Aorta (tissue), 5 donors: Measurements from ENCODE around the gene PCDHA10. TPM values are rescaled to one million over a fixed set of nuclear protein-coding genes. Genes with fewer than 3 reads are reported as not detected.

ENCODE experiments used
- ATAC-seq: fragments of 200-7000 bp; cut with Tn5 transposase; one replicate; pipeline ENCODE4 v1.9.1; 2022; ENCODE audit warnings: moderate library complexity; ENCODE audit not compliant: low FRiP score
- DNase-seq, 2 donors: peaks; one replicate each; pipeline ENCODE4 v3.0.0-alpha.2; 2020
- H3K27ac ChIP-seq, 2 donors: one replicate each; pipeline ENCODE4 v1.5.1; 2013; ENCODE audit warnings: low read length in 2 of 2, mild to moderate bottlenecking in 2 of 2, moderate library complexity in 2 of 2, control low read depth in 1 of 2, inconsistent platforms in 1 of 2, low read depth in 1 of 2
- H3K27me3 ChIP-seq, 2 donors: one replicate each; pipeline ENCODE4 v1.6.1; 2013; ENCODE audit warnings: control low read depth in 1 of 2, low read length in 1 of 2, mild to moderate bottlenecking in 1 of 2, moderate library complexity in 1 of 2; ENCODE audit not compliant: insufficient read depth in 2 of 2, control insufficient read depth in 1 of 2
- H3K36me3 ChIP-seq, 2 donors: one replicate each; pipeline ENCODE4 v1.6.1; 2013; ENCODE audit warnings: control low read depth in 1 of 2, low read length in 1 of 2, mild to moderate bottlenecking in 1 of 2; ENCODE audit not compliant: insufficient read depth in 2 of 2, control insufficient read depth in 1 of 2
- H3K4me1 ChIP-seq, 2 donors: one replicate each; pipeline ENCODE4 v1.6.1; 2013; ENCODE audit warnings: low read length in 2 of 2, control low read depth in 1 of 2, mild to moderate bottlenecking in 1 of 2, moderate library complexity in 1 of 2; ENCODE audit not compliant: insufficient read depth in 2 of 2, control insufficient read depth in 1 of 2
- H3K4me3 ChIP-seq, 2 donors: one replicate each; pipeline ENCODE4 v1.5.1; 2013; ENCODE audit warnings: low read length in 2 of 2, control low read depth in 1 of 2, mild to moderate bottlenecking in 1 of 2
- H3K9me3 ChIP-seq: one replicate; pipeline ENCODE4 v1.6.1; 2013; ENCODE audit warnings: mild to moderate bottlenecking, low read length; ENCODE audit not compliant: control insufficient read depth
- WGBS, 2 donors: extraction: QIAGEN DNeasy Blood & Tissue Kit; methylation state at CpG; one replicate each; pipeline ENCODE4 v1.1.7; 2013; 5-methylcytosine and 5-hydroxymethylcytosine counted together
- intact Hi-C, 2 donors: fragments of 100-400 bp; cut with DNase I; formaldehyde crosslinking; loops; one replicate each; pipeline versions ENCODE4 v1.14.2 to v1.15.0; 2022
- polyA plus RNA-seq, 2 donors: library from polyadenylated mRNA; stranded (reverse); fragments of 200-250 nt; gene quantifications; one replicate each; pipeline ENCODE4 v1.2.3, GENCODE V29; 2013
- total RNA-seq, 2 donors: library from RNA; stranded (reverse); fragmentation: NEBNext Ultra II Directional; extraction: Animal tissue kit (Norgen Biotek cat#: 25700); gene quantifications; one replicate each; pipeline ENCODE4 v1.2.1, GENCODE V29; 2021
- donor health status: healthy with polysubstance abuse.
- donor health status: Bipolar disorder and iron deficiency.
- donor health status: DM: no; HTN: no; CAD: no.
- donor health status: DM: no; HTN: no; CAD: no.
- donor health status: DM: yes; HTN: yes; CAD: no.

Gene PCDHA10
- total and polyA plus RNA-seq, 4 donors: 0.03 to 0.69 (median 0.65) TPM; not detected in 1

DNA sequence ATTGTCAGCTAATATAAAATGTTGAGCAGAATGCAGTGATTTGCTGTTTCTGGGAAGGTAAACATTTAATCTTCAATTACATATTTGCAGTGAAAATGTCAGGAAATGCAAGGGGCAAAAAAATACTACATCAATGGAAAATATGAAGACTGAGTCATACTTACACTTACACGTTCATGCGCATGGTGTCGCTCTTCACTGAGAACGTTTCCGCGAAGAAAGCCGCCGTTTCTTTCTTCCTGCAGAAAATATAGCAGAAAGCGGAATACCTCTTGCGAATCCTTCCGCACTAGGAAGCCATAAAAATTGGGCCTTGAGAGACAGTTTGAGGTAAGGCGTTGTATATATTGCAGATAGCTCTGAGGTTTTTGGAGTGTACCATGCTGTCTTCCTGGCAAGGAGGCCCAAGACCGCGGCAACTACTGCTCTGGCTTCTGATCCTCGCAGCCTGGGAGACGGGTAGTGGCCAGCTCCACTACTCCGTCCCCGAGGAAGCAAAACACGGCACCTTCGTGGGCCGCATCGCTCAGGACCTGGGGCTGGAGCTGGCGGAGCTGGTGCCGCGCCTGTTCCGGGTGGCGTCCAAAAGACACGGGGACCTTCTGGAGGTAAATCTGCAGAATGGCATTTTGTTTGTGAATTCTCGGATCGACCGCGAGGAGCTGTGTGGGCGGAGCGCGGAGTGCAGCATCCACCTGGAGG is 26.3 kb downstream of the PCDHA10 start, which contains the start of gene PCDHA13:
TSS of gene PCDHA13 (plus strand) at position 236 of the 702 bp plus-strand sequence. CDS start at position 381, 145 bp downstream.
- intact Hi-C loops: no loop called here
- ATAC-seq (no peak), DNase-seq (no peak)
- H3K27me3 ChIP-seq: no peaks in the 10 kb centered on the region
- 7 to 12% methylated on average over 28 to 35 of the region's 35 CpGs for WGBS, 2 donors
- H3K27ac ChIP-seq: no peak within 1 kb of the TSS
- H3K36me3 ChIP-seq: no peaks in the 10 kb centered on the region
- H3K4me3 ChIP-seq: no peak within 1 kb of the TSS
- H3K4me1 ChIP-seq: no peaks in the 10 kb centered on the region
- H3K9me3 ChIP-seq: peaks cover 24% of the 10 kb centered on the region

DNA sequence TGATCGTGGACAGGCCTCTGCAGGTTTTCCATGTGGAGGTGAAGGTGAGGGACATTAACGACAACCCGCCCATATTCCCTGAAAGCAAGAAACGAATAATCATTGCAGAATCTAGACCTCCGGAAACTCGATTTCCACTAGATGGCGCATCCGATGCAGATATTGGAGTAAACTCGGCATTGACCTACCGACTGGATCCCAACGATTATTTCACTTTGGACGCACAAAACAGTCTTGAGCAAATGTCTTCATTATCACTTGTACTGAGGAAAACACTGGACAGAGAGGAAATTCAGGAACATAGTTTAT is 26.8 kb downstream of the PCDHA10 start:
- Histone ChIP-seq H3K36me3 (no peaks in the 10 kb centered on the region), H3K4me1 (no peaks in the 10 kb centered on the region), H3K27ac (no peak overlapping the region), H3K27me3 (no peaks in the 10 kb centered on the region), H3K9me3 (peaks cover 21% of the 10 kb centered on the region), H3K4me3 (no peak overlapping the region)
- 10 to 16% methylated on average over 12 of the region's 12 CpGs for WGBS, 2 donors
- DNase-seq (no peak), ATAC-seq (no peak)
- intact Hi-C loops: no loop called here

DNA sequence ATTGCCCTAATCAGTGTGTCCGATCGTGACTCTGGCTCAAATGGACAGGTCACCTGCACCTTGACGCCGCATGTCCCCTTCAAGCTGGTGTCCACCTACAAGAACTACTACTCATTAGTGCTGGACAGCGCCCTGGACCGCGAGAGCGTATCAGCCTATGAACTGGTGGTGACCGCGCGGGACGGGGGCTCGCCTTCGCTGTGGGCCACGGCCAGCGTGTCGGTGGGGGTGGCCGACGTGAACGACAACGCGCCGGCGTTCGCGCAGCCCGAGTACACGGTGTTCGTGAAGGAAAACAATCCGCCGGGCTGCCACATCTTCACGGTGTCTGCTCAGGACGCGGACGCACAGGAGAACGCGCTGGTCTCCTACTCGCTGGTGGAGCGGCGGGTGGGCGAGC is 27.7 kb downstream of the PCDHA10 start:
- 33 to 38% methylated on average over 41 of the region's 41 CpGs for WGBS, 2 donors
- intact Hi-C loops: no loop called here
- ATAC-seq: no peak
- H3K4me3 ChIP-seq: no peak overlapping the region
- no peaks in the 10 kb centered on the region for H3K27me3 ChIP-seq
- H3K27ac ChIP-seq: no peak overlapping the region
- no peaks in the 10 kb centered on the region for H3K36me3 ChIP-seq
- peaks cover 21% of the 10 kb centered on the region for H3K9me3 ChIP-seq
- H3K4me1 ChIP-seq: no peaks in the 10 kb centered on the region
- no peak for DNase-seq

DNA sequence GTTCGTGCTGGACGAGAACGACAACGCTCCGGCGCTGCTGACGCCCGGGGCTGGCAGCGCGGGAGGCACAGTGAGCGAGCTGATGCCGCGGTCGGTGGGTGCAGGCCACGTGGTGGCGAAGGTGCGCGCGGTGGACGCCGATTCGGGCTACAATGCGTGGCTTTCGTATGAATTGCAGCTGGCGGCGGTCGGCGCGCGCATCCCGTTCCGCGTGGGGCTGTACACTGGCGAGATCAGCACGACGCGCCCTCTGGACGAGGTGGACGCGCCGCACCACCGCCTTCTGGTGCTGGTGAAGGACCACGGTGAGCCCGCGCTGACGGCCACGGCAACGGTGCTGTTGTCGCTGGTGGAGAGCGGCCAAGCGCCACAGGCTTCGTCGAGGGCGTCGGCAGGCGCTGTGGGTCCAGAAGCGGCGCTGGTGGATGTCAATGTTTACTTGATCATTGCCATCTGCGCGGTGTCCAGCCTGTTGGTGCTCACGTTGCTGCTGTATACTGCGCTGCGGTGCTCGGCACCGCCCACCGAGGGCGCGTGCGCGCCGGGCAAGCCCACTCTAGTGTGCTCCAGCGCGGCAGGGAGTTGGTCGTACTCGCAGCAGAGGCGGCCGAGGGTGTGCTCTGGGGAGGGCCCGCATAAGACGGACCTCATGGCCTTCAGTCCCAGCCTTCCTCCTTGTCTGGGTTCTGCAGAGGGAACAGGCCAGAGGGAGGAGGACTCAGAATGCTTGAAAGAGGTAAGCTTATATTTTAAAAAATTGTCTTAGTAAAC is 28.4 kb downstream of the PCDHA10 start:
- WGBS, 2 donors: 25 to 34% methylated on average over 78 to 79 of the region's 79 CpGs
- Histone ChIP-seq H3K27me3 (no peaks in the 10 kb centered on the region), H3K9me3 (peaks cover 21% of the 10 kb centered on the region), H3K36me3 (no peaks in the 10 kb centered on the region), H3K4me3 (no peak overlapping the region), H3K4me1 (no peaks in the 10 kb centered on the region), H3K27ac (no peak overlapping the region)
- intact Hi-C loops: no loop called here
- no peak for ATAC-seq
- no peak for DNase-seq

DNA sequence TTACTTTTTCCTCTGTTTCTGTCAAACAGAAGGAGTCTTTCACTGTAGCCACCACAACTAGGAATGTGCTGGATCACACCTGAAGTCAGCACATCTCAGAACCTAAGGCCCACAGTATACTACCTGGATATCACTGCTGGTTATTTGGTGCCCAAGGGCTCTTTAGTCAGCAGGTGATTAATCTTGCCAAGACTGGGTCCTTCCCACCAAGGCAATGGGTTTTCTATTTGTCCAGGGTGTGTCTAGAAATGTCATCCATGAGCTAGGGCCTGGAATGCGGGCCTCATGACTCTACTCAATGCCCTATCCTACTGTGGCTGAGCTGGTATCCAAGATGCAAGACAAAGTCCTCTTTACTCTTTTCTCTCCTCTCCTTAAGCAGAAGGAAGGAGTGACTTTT is 60.6 kb downstream of the PCDHA10 start:
- DNase-seq: no peak
- Histone ChIP-seq H3K4me3 (no peak overlapping the region), H3K27ac (no peak overlapping the region), H3K27me3 (no peaks in the 10 kb centered on the region), H3K9me3 (peaks cover 4% of the 10 kb centered on the region), H3K36me3 (no peaks in the 10 kb centered on the region), H3K4me1 (no peaks in the 10 kb centered on the region)
- WGBS, 2 donors: 72 to 76% methylated on average over 1 of the region's 1 CpG
- ATAC-seq: no peak
- intact Hi-C loops: no loop called here

Other genes starting within 250 kb of the PCDHA10 start
- 100 to 1,000 TPM; 104 to 205 TPM for gene CD14, start 222.7 kb upstream of the PCDHA10 start, total RNA-seq
- gene CD14, start 222.7 kb upstream of the PCDHA10 start, polyA plus RNA-seq: 100 to 1,000 TPM in 1 of 2 donors, 10 to 100 TPM in 1; 34.9 to 115 TPM
- 10 to 100 TPM in 1 of 2 donors, 1 to 10 TPM in 1; 8.6 to 11.9 TPM for gene TMCO6, start 216.4 kb upstream of the PCDHA10 start, total RNA-seq
- gene TMCO6, start 216.4 kb upstream of the PCDHA10 start, polyA plus RNA-seq: 1 to 10 TPM; 2.9 to 9.4 TPM
- 10 to 100 TPM; 32.1 to 35.0 TPM for gene NDUFA2, start 208.3 kb upstream of the PCDHA10 start, total RNA-seq
- gene NDUFA2, start 208.3 kb upstream of the PCDHA10 start, polyA plus RNA-seq: 100 to 1,000 TPM; 114 to 198 TPM
- gene IK, start 208.1 kb upstream of the PCDHA10 start, total RNA-seq: 10 to 100 TPM; 78.4 to 79.1 TPM
- gene IK, start 208.1 kb upstream of the PCDHA10 start, polyA plus RNA-seq: 100 to 1,000 TPM in 1 of 2 donors, 10 to 100 TPM in 1; 90.3 to 104 TPM
- 10 to 100 TPM; 18.5 to 21.3 TPM for gene WDR55, start 191.0 kb upstream of the PCDHA10 start, total RNA-seq
- gene WDR55, start 191.0 kb upstream of the PCDHA10 start, polyA plus RNA-seq: 10 to 100 TPM in 1 of 2 donors, 1 to 10 TPM in 1; 9.5 to 22.0 TPM
- gene DND1, start 182.3 kb upstream of the PCDHA10 start, total RNA-seq: 1 to 10 TPM in 1 of 2 donors, under 1 TPM in 1; 0.84 to 1.3 TPM
- 1 to 10 TPM in 1 of 2 donors, not detected in 1; 2.1 TPM for gene DND1, start 182.3 kb upstream of the PCDHA10 start, polyA plus RNA-seq
- 10 to 100 TPM; 48.6 to 49.3 TPM for gene HARS1, start 164.5 kb upstream of the PCDHA10 start, total RNA-seq
- 10 to 100 TPM; 35.1 to 74.6 TPM for gene HARS1, start 164.5 kb upstream of the PCDHA10 start, polyA plus RNA-seq
- 10 to 100 TPM; 21.3 to 33.0 TPM for gene HARS2, start 164.4 kb upstream of the PCDHA10 start, total RNA-seq
- gene HARS2, start 164.4 kb upstream of the PCDHA10 start, polyA plus RNA-seq: 10 to 100 TPM; 14.4 to 27.6 TPM
- 10 to 100 TPM; 39.0 to 41.4 TPM for gene ZMAT2, start 155.4 kb upstream of the PCDHA10 start, total RNA-seq
- gene ZMAT2, start 155.4 kb upstream of the PCDHA10 start, polyA plus RNA-seq: 100 to 1,000 TPM in 1 of 2 donors, 10 to 100 TPM in 1; 70.6 to 143 TPM
- not detected for gene PCDHA1, start 69.8 kb upstream of the PCDHA10 start, total RNA-seq
- not detected for gene PCDHA1, start 69.8 kb upstream of the PCDHA10 start, polyA plus RNA-seq
- under 1 TPM; 0.13 to 0.24 TPM for gene PCDHA2, start 61.0 kb upstream of the PCDHA10 start, total RNA-seq
- gene PCDHA2, start 61.0 kb upstream of the PCDHA10 start, polyA plus RNA-seq: not detected
- gene PCDHA3, start 54.8 kb upstream of the PCDHA10 start, total RNA-seq: under 1 TPM; 0.33 to 0.36 TPM
- under 1 TPM; 0.25 to 0.38 TPM for gene PCDHA3, start 54.8 kb upstream of the PCDHA10 start, polyA plus RNA-seq
- gene PCDHA4, start 48.8 kb upstream of the PCDHA10 start, total RNA-seq: under 1 TPM; 0.78 to 0.90 TPM
- gene PCDHA4, start 48.8 kb upstream of the PCDHA10 start, polyA plus RNA-seq: under 1 TPM in 1 of 2 donors, not detected in 1; 0.05 TPM
- gene PCDHA5, start 34.3 kb upstream of the PCDHA10 start, total RNA-seq: under 1 TPM; 0.24 to 0.26 TPM
- gene PCDHA5, start 34.3 kb upstream of the PCDHA10 start, polyA plus RNA-seq: under 1 TPM in 1 of 2 donors, not detected in 1; 0.08 TPM
- under 1 TPM; 0.36 to 0.45 TPM for gene PCDHA6, start 27.9 kb upstream of the PCDHA10 start, total RNA-seq
- under 1 TPM in 1 of 2 donors, not detected in 1; 0.64 TPM for gene PCDHA6, start 27.9 kb upstream of the PCDHA10 start, polyA plus RNA-seq
- under 1 TPM; 0.32 to 0.57 TPM for gene PCDHA7, start 21.6 kb upstream of the PCDHA10 start, total RNA-seq
- gene PCDHA7, start 21.6 kb upstream of the PCDHA10 start, polyA plus RNA-seq: under 1 TPM in 1 of 2 donors, not detected in 1; 0.13 TPM
- gene PCDHA8, start 14.7 kb upstream of the PCDHA10 start, total RNA-seq: under 1 TPM; 0.16 to 0.36 TPM
- gene PCDHA8, start 14.7 kb upstream of the PCDHA10 start, polyA plus RNA-seq: not detected
- gene PCDHA9, start 7.5 kb upstream of the PCDHA10 start, total RNA-seq: under 1 TPM; 0.13 to 0.36 TPM
- not detected for gene PCDHA9, start 7.5 kb upstream of the PCDHA10 start, polyA plus RNA-seq
- under 1 TPM; 0.19 to 0.27 TPM for gene PCDHA11, start 13.1 kb downstream of the PCDHA10 start, total RNA-seq
- gene PCDHA11, start 13.1 kb downstream of the PCDHA10 start, polyA plus RNA-seq: not detected
- under 1 TPM in 1 of 2 donors, not detected in 1; 0.57 TPM for gene PCDHA12, start 19.4 kb downstream of the PCDHA10 start, total RNA-seq
- under 1 TPM in 1 of 2 donors, not detected in 1; 0.05 TPM for gene PCDHA12, start 19.4 kb downstream of the PCDHA10 start, polyA plus RNA-seq
- gene PCDHA13, start 26.2 kb downstream of the PCDHA10 start, total RNA-seq: under 1 TPM; 0.15 to 0.16 TPM
- not detected for gene PCDHA13, start 26.2 kb downstream of the PCDHA10 start, polyA plus RNA-seq
- under 1 TPM; 0.15 to 0.36 TPM for gene PCDHAC1, start 70.4 kb downstream of the PCDHA10 start, total RNA-seq
- gene PCDHAC1, start 70.4 kb downstream of the PCDHA10 start, polyA plus RNA-seq: not detected
- 1 to 10 TPM; 1.4 to 1.9 TPM for gene PCDHAC2, start 110.6 kb downstream of the PCDHA10 start, total RNA-seq
- under 1 TPM; 0.25 to 0.49 TPM for gene PCDHAC2, start 110.6 kb downstream of the PCDHA10 start, polyA plus RNA-seq
- not detected for gene PCDHB1, start 195.5 kb downstream of the PCDHA10 start, total RNA-seq
- gene PCDHB1, start 195.5 kb downstream of the PCDHA10 start, polyA plus RNA-seq: not detected
- gene PCDHB2, start 238.7 kb downstream of the PCDHA10 start, total RNA-seq: 1 to 10 TPM; 3.1 to 4.1 TPM
- 1 to 10 TPM in 1 of 2 donors, under 1 TPM in 1; 0.50 to 2.6 TPM for gene PCDHB2, start 238.7 kb downstream of the PCDHA10 start, polyA plus RNA-seq
- gene PCDHB3, start 244.6 kb downstream of the PCDHA10 start, total RNA-seq: 1 to 10 TPM; 2.0 to 2.9 TPM
- gene PCDHB3, start 244.6 kb downstream of the PCDHA10 start, polyA plus RNA-seq: 1 to 10 TPM in 1 of 2 donors, under 1 TPM in 1; 0.25 to 1.2 TPM